NCI-H748 (cell line): ENCODE data around the gene ZFYVE27.

Experiments
- DNase-seq: peaks from one replicate; lab custom pipeline; 2025; ENCODE audit not compliant: unreplicated experiment; lab: John Stamatoyannopoulos, UW

Gene ZFYVE27

DNA sequence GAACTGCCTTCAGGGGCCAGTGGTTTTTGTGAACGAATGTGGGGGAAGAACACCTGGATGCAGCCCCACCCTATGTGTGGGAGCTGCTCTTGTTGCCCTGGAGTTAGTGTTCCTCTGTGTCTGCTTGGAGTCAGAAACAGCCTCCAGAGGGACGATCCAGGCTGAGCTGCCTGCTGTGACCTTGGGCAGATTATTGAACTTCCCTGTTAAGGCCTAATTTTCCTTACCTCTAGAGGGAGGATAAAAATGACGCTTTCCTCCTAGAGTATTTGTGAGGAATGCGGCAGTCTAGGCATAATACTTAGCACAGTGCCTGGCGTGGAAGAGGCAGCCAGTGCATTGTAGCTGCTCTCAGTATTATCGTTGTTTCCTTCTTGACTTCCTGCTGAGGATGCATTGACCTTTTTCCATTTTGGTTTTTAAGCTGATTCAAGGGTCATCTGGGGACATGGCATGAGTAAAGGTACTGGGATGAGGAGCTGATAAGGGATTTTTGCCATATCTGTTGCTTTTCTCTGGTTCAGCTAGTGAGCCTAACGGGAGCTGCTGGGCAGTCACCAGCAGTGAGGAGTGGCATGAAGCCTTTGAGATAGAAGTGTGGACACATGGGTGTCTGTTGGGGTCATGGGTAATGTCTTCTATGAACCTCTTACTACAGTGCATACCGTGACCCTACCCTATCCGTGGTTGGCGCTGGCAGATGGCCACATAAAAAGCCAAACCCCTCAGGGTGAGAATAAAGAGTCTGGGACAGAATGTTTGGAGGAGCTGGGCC, 6.4 kb downstream of the ZFYVE27 start:
- no peak for DNase-seq

DNA sequence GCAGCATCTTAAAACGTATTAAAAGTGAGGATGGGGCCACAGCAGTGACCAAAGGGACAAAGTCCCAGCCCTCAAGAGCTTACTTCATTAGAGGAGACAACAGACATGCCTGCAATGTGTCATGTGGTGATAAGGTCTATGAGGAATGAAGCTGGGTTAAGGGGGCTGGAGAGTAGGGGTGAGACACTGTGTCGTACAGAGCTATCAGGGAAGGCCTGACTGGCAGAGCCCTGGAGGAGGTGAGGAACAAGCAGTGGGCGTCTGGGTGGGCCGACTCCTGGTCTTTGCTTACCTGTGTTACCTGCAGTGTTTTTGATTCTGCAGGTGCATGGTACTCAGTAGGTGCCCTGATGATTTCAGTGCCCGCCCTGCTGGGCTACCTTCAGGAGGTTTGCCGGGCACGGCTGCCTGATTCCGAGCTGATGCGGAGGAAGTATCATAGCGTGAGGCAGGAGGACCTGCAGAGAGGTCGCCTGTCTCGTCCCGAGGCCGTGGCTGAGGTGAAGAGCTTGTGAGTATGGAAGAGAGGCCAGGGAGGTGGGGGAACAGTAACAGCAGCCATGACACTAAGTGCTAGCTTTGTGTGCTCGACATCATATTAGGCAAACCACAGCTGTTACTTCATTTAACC, 7.6 kb downstream of the ZFYVE27 start:
- DNase-seq, result no peak

DNA sequence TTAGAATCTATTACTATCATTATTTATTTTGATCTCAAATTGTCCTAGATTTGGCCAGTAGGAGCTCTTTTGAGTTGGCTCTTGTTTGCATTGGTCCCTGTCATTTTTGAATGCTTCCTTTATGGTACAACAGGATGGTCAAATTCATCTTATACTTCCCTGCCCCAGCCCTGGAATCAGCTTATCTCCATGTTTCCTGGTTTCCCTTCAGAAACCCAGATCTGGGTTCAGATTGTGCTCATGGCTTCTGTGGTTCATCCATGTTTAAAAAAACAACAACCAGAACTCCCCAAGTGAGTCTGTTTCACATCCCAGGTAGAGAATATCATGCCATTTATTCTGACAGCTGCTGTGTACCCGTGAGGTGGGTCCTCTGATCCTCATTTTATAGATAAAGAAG, 10.6 kb downstream of the ZFYVE27 start:
- no peak for DNase-seq

DNA sequence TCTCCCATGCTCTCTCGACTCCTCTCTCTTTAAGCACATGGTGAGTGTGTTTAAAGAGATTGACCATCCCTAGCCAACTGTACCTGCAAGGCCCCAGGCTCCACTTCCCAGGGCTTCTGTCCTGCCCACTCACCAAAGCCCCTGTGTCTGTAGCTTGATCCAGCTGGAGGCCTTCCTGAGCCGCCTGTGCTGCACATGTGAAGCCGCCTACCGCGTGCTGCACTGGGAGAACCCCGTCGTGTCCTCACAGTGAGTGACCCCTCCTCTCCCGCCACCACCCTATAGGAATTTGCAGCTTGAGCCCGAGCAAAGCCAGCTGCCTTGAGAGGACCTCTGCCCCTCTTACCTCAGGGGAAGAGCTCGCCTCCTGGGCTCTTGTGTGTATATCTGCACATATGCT, 11.2 kb downstream of the ZFYVE27 start:
- no peak for DNase-seq

DNA sequence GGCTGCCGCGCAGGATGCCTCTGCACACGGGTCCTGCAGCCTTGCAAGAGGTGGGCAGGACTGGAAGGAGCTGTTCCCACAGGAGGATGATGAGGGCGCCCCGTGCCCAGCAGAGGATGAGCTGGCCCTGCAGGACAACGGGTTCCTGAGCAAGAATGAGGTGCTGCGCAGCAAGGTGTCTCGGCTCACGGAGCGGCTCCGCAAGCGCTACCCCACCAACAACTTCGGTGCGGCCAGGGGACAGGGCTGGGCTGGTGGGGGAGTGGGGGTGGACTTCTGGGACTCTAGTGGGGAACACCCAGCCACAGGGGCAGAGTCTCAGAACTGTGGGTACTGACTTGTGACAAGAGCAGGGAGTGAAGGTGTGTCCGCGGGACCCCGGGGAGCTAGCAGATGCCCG, 16.0 kb downstream of the ZFYVE27 start:
- DNase-seq, result no peak

DNA sequence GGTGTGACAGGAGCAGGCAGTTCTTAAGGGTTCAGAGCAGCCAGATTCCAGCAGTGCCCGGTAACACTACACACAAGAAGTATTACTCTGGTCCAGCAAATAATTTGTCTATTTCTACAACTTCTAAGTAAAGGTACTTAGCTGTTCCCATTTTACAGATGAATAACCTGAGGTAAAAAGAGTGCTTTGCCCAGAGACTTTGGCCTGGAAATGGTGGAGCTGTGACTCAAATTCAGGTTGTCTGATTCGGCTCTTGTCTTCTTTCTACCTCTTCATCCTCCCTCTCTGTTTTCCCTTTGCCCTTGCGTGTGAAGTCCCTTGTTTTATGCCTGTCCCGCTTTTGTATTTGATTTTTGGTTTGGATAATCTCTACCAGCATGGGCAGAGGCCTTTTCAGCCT, 17.8 kb downstream of the ZFYVE27 start:
- no peak for DNase-seq

DNA sequence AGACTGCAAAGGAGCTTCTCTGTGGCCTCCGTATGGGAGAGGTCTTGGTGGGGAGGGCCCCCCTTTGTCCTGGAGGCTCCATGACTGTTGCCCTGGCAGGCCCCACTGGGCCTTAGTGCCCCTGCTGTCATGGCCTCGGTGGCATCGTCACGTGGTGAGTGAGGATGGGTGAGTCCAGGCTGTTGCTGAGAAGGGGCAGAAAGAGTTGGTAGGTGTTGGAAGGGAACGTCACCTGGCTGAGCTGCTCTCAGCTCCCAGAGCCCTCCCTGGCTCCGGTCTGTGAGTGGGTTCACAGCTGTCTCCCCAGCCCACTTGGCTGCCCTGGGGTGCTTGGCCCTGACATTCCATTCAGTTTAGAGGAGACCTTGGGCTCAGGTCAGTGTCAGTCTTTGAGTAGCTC, 18.8 kb downstream of the ZFYVE27 start:
- no peak for DNase-seq

DNA sequence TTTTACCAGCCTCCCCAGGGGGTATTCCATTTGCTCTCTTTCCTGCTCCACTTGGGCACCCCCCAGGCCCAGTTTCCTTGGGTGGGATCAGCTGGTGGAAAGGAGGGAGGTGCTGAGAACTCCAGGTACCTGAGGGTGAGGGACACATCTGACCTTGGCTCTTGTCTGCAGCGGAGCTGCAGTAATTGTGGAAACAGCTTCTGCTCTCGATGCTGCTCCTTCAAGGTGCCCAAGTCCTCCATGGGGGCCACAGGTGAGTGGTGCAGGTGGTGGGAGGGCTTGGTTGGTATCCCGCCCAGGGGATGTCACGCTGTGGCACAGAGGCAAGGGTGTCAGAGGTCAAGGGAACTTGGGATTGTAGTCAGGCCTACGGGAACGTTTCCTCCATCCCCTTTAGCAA, 20.5 kb downstream of the ZFYVE27 start:
- DNase-seq, result no peak

DNA sequence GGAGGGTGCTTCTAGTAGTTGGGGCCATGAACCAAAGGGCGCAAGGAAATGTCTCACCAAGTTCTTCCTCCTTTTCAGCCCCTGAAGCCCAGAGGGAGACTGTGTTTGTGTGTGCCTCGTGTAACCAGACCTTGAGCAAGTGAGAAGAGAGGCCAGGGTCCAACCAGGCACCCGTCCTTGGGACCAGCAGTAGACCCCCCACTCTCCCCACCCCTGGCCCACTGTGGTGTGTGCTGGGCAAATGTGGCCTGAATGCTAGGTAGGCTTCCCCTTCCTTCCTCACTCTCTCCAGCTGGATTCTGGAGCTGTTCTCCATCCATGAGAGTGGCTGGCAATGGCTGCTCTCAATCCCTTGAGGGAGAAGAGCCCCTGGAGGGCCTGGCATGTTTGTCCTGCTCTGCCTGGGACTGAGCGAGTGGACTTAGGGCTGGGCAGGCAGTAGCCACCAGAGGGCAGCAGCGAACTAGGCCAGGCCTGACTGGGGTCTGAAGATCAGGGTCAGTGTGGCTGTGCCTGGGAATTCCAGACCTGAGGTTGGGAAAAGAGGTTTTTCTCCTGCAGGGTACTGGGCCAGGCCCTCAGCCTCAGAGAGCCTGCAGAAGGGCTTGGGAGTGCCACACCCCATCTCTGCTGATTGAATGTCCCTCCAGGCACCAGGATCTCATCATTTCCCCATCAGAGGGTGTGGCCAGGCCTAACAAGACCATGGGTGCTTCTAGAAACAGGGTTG, 22.4 kb downstream of the ZFYVE27 start:
- peak; percentile 59 for DNase-seq

DNA sequence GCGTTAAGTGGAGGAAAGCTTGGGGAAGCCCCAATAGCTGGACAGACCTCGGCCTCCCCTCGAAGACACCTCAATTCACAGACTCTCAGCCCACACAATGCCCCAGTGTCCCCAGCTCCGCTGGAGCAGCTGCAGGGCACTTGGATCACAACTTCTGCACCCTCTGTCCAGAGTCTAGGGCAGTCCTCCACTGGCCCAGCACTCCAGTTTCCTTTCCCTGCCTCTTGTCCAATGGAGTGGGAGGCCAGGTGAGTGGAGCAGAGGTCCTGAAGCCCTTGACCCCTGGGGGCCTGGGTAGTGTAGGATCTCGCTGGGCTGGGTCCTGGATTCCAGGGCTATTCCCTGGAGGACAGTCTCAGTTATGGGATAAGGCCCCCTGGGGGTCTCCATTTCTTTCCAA, 23.0 kb downstream of the ZFYVE27 start:
- DNase-seq, result no peak

DNA sequence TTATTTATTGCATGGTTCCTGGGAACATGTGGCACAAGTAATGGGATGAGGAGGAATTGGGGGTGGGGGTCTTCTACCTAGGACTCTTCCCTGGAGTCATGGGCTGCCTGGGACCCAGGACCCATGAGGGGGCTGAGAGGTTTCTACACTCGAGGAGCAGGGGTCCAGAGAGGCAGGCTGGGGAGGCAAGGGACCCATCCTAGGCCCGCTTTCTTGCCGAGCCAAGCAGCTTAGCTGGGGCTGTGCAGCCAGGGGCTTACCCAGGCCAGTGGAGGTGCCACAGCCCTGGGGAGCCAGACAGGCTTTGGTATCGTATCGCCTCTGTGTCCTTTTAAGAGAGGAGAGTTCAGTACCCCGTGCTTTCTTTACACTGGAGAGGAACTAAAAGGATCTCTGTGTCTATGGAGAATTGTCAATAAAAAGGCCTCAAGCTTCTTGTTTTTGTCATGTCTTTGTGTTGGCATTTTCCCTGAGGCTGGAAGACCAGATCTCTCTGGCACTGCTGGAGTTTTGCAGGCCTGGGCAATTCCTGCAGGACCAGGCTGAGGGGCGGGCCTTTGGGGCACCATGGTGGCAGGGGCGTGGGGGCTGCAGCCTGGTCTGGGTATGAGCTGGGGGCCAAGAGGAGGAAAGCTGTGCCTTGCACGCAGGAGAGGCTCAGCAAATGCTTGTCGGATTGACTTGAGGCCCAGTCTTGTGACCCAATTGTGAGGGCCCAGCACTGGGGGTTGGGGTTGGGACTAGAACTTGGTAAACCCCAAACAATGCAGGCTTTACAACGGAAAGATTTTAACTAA, 23.7 kb downstream of the ZFYVE27 start:
- DNase-seq, result no peak

DNA sequence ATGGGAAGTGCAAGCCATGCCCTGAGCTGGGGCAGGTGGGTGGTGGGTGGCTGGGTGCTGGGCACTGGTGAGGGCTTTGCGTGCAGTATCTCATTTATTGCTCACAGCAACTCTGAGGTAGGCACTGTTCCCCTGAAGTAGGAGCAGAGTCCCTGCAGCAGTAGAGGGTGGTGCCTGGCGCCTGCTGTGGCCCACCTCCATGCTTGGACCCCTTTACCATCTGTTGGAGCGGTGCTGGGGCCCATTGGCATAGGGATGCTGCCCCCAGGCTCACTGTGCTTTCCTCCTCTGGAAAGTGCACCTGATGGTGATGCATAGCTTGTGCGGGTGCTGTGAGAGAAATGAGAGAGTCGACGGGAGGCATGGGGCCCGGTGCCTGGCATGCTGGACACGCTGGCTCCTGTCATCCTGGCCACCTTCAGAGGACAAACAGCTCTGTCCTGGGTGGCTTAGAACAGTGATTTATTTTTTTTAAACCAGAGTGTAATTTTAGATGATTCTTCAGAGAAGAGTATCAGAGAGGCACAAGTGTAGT, 24.5 kb downstream of the ZFYVE27 start:
- no peak for DNase-seq

DNA sequence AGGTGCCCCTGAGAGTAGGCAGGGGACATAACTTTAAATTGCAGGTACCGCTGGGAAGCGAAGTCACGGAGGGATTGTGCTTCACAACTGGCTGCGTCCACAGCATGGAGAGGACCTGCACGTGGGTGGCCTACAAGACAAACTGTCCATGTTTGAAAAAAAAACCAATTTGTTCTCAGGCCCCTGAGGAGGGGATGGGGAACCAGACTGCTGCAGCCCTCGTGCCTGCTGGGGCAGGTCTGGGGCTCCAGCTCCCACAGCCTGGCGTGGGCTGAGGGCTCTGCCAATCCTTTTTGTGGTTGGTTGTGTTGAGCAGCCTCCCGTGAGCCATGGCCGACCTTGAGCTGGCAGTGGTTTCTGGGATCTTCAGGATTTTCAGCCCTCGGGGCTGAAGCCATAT, 25.1 kb downstream of the ZFYVE27 start:
- no peak for DNase-seq

DNA sequence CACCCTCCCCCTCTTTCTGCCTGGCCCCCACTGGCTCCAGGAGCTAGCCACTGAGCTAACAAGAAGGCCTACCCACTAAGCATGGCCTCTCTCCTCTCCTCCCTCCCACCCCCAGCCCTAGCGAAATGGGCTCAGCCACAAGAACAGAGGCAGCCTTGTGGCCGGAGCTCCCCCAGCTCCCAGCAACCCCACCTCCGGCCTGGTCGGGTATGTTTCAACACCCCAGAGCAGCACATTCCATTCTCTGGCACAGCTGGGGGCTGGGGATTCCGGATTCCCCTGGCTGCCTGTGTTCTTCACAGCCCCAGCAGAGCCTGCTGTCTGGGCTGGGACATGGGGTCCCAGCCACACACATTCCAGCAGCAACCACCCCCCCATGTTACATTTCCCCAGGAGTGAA, 25.9 kb downstream of the ZFYVE27 start:
- DNase-seq, result no peak

DNA sequence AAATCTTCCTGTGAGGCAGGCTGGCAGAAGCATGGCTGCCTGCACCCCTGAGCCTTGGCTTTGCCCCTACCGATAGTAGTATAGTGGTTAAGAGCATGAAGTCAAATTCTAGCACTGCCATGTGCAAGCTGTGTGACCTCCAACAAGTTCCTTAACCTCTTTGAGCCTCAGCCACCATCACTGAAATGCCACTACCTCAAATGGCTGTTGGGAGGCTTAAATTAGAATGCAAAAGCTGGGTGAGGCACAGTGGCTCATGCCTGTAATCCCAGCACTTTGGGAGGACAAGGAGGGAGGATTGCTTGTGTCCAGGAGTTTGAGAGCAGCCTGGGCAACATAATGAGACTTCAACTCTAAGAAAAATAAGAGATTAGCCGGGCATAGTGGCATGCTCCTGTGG, 26.5 kb downstream of the ZFYVE27 start:
- DNase-seq, result no peak

DNA sequence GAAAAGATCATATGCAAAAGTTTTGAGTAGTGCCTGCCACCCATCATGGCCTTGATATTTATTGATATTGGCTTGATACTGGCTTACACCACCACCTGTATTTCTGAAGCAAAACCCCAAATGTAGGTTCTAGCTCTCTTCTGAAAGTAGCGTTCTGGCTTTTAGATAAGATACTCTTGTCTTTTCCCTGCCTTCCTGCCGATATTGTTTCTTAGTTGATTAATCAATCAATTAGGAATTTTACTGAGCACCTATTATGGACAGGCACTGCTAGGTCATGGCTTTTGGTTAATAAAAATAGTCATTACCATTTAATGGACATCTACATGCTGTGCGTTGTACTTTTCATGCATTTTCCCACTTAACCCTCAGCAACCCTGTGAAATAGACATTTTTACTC, 27.0 kb downstream of the ZFYVE27 start:
- DNase-seq, result no peak

DNA sequence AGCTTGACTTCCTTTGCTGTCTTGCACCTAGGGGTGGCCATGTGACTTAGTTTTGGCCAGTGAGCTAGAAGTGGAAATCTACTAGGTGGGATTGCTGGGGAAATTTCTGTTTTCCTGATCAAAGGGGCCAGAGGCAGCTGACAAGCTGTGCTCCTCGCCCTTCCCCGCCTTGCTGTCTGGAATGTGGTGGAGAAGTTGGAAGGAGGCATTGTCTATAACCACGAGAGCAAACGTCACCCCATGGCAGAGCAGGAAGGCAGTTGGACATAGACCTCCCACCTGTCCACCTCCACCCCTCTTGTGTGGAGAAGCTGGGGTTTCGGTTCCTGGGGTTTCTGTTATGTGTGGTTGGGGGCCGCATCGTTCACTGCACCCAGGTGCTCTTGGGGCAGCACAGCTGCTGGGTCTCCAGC, 27.6 kb downstream of the ZFYVE27 start:
- DNase-seq, result no peak

DNA sequence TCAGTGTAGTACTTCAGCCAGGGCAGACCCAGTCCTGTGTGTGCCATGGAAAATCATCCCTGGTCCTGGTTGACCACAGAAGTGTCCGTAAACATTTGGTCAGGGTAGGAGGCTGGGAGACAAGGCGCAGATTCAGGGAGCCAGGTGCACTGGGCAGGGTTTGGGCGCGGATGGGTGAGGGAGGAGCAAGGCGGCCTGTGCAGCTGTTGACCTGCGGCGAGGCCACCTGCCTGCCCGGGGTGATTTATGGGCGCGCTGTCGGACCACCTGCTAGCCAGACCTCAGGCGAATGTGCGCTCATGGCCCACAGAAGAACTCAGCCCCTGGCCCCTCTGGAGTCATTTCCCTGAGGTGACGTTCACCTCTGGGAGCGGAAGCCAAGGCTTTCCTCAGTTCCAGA, 28.3 kb downstream of the ZFYVE27 start:
- DNase-seq, result peak; percentile 52

DNA sequence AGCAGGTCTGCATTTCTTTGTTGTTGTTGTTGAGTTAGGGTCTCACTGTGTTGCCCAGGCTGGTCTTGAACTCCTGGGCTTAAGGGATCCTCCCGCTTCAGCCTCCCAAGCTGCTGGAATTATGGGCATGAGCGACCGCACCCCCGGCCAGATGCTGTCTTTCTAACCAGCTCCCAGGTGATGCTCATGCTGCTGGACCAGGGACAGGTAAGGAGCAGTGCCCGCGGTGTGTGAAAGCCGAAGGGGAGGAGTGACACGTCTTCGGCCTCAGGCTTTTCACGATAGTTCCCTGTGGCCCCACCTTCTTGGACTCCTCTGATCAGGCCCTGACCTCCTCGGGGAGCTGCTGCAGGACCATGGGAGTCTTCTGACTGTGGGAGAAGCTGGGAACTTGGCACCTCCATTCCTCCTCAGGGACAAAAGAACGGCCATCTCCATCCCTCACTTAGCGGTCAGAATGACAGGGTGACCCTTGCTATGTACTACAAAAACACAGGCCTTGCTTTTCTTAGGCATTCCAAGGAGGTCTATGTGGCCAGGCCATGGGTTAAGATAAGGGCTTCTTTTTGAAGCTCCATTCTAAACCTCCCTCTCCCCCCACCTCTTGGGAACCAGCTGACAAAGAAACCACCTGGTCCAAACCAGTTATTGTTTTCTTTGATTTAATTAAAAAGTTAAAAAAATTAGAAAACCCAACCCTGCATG, 29.3 kb downstream of the ZFYVE27 start:
- DNase-seq, result no peak
